ENCODE measurements around the gene GDI1.
A peak's percentile ranks its signal among the peaks of the same experiment; 100 is the strongest.

Gene GDI1

DNA sequence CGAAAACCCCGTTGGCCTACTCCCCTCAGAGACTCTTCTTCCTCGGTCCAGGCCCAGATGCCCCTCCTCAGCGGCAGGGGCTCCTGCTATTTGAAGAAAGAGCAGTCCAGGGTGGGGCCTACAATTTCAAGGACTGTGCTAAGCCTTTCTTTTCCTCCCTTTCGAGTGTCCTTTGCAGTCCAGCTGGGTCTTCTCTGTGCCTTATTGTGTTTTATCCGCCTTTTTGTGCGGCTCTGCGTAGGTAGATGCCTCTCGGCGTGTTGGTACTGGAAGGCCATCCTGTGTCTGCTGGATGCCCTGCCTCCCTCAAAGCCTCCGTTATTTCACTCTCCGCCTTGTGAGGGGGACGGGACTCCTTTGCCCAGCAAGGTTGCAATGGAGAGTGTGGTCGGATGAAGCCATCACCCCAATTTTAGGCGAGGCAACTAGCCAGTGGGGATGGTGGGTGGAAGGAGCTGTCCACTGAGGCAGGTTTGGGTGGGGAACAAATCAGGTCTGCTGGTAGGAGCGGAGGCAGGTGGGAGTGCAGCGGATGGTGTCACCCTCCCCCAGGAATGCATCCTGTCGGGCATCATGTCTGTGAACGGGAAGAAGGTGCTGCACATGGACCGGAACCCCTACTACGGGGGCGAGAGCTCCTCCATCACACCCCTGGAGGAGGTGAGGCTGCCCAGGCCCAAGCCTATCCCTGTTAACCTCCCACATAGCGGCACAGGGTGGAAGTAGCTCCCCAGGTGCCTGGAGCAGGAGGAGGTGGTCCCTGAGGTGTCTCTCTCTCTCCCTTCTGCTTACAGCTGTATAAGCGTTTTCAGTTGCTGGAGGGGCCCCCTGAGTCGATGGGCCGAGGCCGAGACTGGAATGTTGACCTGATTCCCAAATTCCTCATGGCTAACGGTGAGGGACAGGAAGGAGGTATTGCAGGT, 1.3 kb downstream of the GDI1 start:
- H3K4me1 ChIP-seq = no peaks in the 10 kb centered on the region
- TF ChIP-seq, protein P1, sequence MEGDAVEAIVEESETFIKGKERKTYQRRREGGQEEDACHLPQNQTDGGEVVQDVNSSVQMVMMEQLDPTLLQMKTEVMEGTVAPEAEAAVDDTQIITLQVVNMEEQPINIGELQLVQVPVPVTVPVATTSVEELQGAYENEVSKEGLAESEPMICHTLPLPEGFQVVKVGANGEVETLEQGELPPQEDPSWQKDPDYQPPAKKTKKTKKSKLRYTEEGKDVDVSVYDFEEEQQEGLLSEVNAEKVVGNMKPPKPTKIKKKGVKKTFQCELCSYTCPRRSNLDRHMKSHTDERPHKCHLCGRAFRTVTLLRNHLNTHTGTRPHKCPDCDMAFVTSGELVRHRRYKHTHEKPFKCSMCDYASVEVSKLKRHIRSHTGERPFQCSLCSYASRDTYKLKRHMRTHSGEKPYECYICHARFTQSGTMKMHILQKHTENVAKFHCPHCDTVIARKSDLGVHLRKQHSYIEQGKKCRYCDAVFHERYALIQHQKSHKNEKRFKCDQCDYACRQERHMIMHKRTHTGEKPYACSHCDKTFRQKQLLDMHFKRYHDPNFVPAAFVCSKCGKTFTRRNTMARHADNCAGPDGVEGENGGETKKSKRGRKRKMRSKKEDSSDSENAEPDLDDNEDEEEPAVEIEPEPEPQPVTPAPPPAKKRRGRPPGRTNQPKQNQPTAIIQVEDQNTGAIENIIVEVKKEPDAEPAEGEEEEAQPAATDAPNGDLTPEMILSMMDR (IDR thresholded peaks at IDR 0.05) = no peak
- no peaks in the 10 kb centered on the region for H3K27me3 ChIP-seq (ENCODE audit: control insufficient read depth, insufficient read depth, low read length)
- H3K36me3 ChIP-seq (ENCODE audit: control insufficient read depth, insufficient read depth, low read length) = no peaks in the 10 kb centered on the region
- H3K4me2 ChIP-seq (ENCODE audit: low read length) = peak overlapping the region; percentile 47
- H3K4me3 ChIP-seq (ENCODE audit: low read depth, low read length) = peak overlapping the region; percentile 46
- no peak overlapping the region for H3K27ac ChIP-seq
- H2AFZ ChIP-seq = no peak overlapping the region
- H3K9ac ChIP-seq = no peak overlapping the region
- H3K9me3 ChIP-seq (ENCODE audit: control insufficient read depth, low read length) = no peaks in the 10 kb centered on the region
- peaks cover 6% of the 10 kb centered on the region for H3K79me2 ChIP-seq

DNA sequence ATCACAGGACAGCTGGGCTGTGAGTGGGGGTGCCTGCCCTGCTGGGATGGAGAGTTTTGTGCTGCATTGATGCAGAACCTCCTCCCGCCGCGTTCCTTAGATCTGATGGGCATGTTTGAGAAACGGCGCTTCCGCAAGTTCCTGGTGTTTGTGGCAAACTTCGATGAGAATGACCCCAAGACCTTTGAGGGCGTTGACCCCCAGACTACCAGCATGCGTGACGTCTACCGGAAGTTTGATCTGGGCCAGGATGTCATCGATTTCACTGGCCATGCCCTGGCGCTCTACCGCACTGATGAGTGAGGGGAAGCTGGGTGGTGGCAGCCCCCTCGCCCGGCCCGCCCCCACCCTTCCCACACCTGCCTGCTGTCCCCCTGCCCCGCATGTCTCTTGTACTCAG, 2.9 kb downstream of the GDI1 start:
- H3K27ac ChIP-seq = no peak overlapping the region
- H3K27me3 ChIP-seq (ENCODE audit: control insufficient read depth, insufficient read depth, low read length) = no peaks in the 10 kb centered on the region
- no peak overlapping the region for H3K9ac ChIP-seq
- no peak overlapping the region for H3K4me3 ChIP-seq (ENCODE audit: low read depth, low read length)
- H3K79me2 ChIP-seq = peaks cover 6% of the 10 kb centered on the region
- TF ChIP-seq, protein P1 (IDR thresholded peaks at IDR 0.05) = no peak
- no peak overlapping the region for H3K4me2 ChIP-seq (ENCODE audit: low read length)
- peaks cover 3% of the 10 kb centered on the region for H3K4me1 ChIP-seq
- no peaks in the 10 kb centered on the region for H3K9me3 ChIP-seq (ENCODE audit: control insufficient read depth, low read length)
- H3K36me3 ChIP-seq (ENCODE audit: control insufficient read depth, insufficient read depth, low read length) = no peaks in the 10 kb centered on the region
- no peak overlapping the region for H2AFZ ChIP-seq

GRCh38 chrX:154440623-154441357, 3.8 kb downstream of the GDI1 start:
- H3K27me3 ChIP-seq (ENCODE audit: control insufficient read depth, insufficient read depth, low read length) = no peaks in the 10 kb centered on the region
- peaks cover 6% of the 10 kb centered on the region for H3K79me2 ChIP-seq
- no peak overlapping the region for H3K4me3 ChIP-seq (ENCODE audit: low read depth, low read length)
- no peaks in the 10 kb centered on the region for H3K36me3 ChIP-seq (ENCODE audit: control insufficient read depth, insufficient read depth, low read length)
- no peak overlapping the region for H3K9ac ChIP-seq
- no peak overlapping the region for H2AFZ ChIP-seq
- H3K27ac ChIP-seq = no peak overlapping the region
- H3K9me3 ChIP-seq (ENCODE audit: control insufficient read depth, low read length) = no peaks in the 10 kb centered on the region
- TF ChIP-seq, protein P1 (IDR thresholded peaks at IDR 0.05) = no peak
- peaks cover 3% of the 10 kb centered on the region for H3K4me1 ChIP-seq
- H3K4me2 ChIP-seq (ENCODE audit: low read length) = no peak overlapping the region

- H3K4me3 ChIP-seq (ENCODE audit: low read depth, low read length) = no peak overlapping the region
- TF ChIP-seq, protein P1 (IDR thresholded peaks at IDR 0.05) = no peak
- H3K27me3 ChIP-seq (ENCODE audit: control insufficient read depth, insufficient read depth, low read length) = no peaks in the 10 kb centered on the region
- no peak overlapping the region for H3K4me2 ChIP-seq (ENCODE audit: low read length)
- H3K79me2 ChIP-seq = peaks cover 6% of the 10 kb centered on the region
- H3K9ac ChIP-seq = no peak overlapping the region
- no peak overlapping the region for H2AFZ ChIP-seq
- no peaks in the 10 kb centered on the region for H3K36me3 ChIP-seq (ENCODE audit: control insufficient read depth, insufficient read depth, low read length)
- no peak overlapping the region for H3K27ac ChIP-seq
- peaks cover 3% of the 10 kb centered on the region for H3K4me1 ChIP-seq
- H3K9me3 ChIP-seq (ENCODE audit: control insufficient read depth, low read length) = no peaks in the 10 kb centered on the region
Measured at GRCh38 chrX:154441564-154441963, 4.6 kb downstream of the GDI1 start.
